ENCODE results near the gene TRPM2.

The TRPM2 gene

DNA sequence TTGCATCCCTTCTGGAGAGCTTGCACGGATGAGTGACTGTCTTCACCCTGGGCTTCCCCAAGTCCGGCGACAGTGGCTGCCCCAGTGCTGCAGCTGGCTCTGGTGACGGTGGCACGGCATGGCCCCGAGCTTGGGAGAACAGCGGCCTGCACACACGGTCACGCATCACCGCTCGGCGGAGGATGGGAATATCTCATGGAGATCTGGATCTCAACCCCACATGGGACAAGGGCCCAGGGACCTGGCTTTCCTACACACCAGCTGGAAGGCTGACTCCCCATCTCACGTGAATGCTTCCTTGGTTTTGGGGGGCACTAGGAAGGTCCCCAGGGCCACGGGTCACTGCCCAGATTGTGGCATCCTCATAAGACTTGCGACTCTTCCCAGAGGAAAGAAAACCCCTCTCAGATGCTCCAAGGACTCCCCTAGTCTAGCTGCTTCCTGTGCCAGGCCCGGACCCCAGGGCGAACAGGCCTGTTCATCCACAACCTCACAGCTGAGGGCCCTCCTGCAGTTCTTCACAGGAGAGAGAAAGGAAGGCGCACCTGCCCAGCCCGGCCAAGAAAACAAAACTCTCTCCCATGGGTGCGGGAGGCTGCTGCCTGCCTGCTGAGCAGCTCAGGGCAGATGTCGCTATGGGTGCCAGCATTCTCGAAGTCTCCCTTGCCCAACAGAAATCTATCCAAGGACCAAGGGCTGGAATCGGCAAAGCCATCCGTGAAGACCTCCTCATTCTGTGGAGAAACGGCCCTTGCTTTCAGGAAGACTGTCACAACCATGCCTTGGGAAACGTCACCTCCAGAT, 24.1 kb upstream of the TRPM2 start:
- TF ChIP-seq, protein P1, sequence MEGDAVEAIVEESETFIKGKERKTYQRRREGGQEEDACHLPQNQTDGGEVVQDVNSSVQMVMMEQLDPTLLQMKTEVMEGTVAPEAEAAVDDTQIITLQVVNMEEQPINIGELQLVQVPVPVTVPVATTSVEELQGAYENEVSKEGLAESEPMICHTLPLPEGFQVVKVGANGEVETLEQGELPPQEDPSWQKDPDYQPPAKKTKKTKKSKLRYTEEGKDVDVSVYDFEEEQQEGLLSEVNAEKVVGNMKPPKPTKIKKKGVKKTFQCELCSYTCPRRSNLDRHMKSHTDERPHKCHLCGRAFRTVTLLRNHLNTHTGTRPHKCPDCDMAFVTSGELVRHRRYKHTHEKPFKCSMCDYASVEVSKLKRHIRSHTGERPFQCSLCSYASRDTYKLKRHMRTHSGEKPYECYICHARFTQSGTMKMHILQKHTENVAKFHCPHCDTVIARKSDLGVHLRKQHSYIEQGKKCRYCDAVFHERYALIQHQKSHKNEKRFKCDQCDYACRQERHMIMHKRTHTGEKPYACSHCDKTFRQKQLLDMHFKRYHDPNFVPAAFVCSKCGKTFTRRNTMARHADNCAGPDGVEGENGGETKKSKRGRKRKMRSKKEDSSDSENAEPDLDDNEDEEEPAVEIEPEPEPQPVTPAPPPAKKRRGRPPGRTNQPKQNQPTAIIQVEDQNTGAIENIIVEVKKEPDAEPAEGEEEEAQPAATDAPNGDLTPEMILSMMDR (IDR thresholded peaks at IDR 0.05): no peak

DNA sequence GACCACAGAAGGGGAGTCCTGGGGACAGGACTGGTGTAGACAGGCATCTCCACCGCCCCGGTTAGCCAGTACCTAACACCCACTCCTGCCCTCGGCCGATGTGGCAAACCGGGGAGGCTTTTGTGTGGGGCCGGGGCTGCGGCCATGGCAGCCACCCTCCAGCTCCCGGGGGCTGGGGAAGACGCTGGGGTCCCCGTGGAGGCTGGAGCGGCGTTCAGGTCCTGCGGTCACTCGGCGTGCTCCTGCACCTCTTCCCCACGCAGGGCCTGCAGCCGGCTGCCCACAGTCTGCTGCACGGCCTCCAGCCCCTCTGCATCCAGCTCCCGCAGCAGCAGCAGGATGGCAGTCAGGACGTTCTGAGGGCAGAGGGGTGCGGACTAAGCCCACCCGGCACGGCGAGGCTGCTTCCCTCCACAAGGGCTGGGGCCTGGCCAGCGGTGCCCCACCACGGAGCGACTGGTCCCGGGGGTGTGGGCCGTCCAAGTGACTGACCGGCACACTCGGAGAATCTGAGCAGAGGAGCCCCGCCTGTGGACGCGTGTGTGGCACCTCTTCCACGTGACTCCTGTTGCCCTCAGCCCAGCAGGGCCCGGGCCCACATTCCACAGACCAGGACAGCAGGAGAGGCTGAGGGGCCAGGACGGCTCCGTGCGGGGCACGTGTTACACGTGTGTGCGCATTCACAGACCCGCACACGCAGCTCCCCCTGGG, 23.3 kb upstream of the TRPM2 start:
- TF ChIP-seq, protein P1 (IDR thresholded peaks at IDR 0.05): no peak

DNA sequence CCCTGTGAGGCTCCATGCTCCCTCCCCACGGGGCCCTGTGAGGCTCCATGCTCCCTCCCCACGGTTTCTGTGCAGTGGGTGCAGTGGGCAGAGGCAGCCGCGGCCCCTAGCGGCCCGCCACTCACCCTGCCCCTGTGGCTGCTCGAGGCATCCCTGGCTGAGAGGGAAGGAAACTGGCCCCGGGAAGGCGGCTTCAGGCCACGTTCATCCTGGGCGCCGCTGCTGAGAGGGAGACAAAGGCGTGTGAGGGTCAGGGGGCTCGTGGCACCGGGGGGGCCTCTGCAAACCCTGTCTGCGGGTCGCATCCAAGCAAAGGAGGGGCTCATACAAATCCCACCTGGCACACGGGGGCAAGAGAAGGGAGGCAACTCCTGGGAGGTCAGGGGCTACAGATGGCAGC, 22.7 kb upstream of the TRPM2 start:
- TF ChIP-seq, protein P1 (IDR thresholded peaks at IDR 0.05): no peak

DNA sequence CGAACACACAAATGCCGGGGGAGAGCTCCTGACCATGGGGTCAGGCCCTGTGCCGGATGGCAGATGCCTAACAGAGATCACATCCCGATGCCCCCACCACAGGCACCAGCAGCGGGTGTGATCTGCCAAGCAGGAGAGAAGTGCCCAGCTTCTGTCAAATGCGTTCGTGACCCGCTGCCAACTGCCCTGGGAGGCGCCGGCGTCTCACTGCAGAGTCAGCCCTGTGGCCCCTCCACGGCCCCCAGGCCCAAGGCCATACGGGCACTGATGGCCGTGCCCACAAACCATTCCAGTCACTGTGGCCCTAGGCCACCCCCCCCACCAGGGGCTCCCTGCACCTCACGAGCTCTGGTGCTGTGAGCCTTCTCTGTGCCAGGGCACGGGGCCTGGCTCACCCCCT, 22.2 kb upstream of the TRPM2 start:
- TF ChIP-seq, protein P1 (IDR thresholded peaks at IDR 0.05): no peak

DNA sequence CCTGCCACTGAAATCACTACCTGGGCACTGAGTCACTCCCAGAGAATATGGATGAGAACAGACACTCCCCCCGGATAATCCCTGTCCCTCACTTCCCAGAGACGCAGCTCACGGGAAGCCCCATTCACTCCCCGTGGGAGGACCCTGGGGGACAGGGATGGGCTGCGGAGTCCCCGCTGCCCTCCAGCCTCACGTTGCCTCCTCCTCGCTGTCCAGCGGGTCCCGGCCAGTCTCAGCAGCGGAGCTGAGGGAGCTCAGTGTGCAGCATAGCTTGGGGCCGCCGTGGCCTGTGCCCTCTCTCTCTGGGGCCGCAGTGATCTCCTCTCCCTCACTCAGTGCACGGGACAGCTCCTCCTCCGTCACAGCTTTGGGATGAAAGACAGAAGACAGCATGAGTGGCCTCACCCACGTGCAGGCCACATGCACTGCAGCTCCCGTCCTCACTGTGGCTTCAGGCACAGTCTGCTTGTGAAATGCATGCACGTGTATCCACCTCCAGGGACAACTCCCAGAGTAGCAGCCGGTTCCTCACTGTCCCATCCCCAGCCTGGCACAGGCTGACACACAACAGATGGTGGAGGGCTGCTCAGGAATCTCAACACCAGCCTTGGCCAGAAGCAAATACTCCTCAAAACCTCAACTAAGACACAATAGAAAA, 21.6 kb upstream of the TRPM2 start:
- TF ChIP-seq, protein P1 (IDR thresholded peaks at IDR 0.05): no peak

DNA sequence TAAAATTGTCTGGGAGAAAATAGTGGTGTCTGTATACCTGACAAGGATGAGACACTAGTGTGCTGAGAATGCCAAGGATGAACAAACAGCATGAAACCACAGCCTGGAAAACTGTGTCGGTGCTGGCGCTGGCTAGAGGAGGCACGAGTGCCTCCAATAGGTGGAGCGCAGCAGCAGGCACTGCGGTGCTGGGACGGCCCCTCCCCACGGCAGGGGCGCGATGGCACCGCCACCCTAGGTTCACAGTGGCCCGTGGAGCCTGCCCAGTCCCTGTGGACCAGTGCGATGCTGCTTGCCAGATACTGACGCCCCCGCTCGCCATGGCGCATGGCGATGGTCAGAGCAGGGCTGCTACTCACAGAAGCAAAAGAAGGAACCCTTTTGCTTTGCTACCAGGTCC, 21.0 kb upstream of the TRPM2 start:
- TF ChIP-seq, protein P1 (IDR thresholded peaks at IDR 0.05): no peak

DNA sequence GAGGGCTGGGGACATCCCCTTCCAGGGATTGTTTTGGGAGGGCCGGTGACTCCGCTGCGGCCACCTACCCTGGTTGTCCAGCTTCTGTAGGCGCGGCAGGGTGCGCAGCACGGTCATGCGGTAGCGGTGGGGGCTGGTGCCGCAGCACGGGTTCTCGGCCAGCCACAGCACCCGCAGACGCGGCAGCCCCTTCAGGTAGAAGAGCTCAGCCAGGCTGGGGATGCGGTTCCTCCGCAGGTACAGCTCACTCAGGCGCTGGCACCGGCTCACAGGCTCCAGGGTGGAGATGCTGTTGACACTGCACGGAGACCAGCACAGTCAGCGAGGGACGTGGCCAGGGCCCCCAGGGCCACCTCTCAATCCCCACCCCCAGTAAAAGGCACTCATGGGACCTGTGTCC, 20.5 kb upstream of the TRPM2 start:
- TF ChIP-seq, protein P1 (IDR thresholded peaks at IDR 0.05): no peak
